Measurements from ENCODE around the gene CBX2. TPM values are rescaled to one million over a fixed set of nuclear protein-coding genes. Genes with fewer than 3 reads are reported as not detected.

Gene CBX2
- total and polyA plus RNA-seq, 2 experiments from 2014 or later: 0.11 to 0.13 TPM

GRCh38 chr17:79776376-79777119, 1.4 kb upstream of the CBX2 start:
- Histone ChIP-seq H3K79me2 (ENCODE audit: insufficient read depth) (no peaks in the 10 kb centered on the region), H3K9me2 (ENCODE audit: insufficient read depth) (no peaks in the 10 kb centered on the region), H3K9ac (no peak overlapping the region), H4K20me1 (ENCODE audit: insufficient read depth) (no peaks in the 10 kb centered on the region), H3K9me3 (ENCODE audit: low read depth) (no peaks in the 10 kb centered on the region), H3K4me3 (no peak overlapping the region), H3K36me3 (ENCODE audit: low read depth) (no peaks in the 10 kb centered on the region), H2AFZ (no peak overlapping the region), H3K27ac (no peak overlapping the region), H3K4me2 (ENCODE audit: unreplicated experiment) (no peak overlapping the region), H3K27me3 (replicated peaks; ENCODE audit: insufficient read depth) (peaks cover 58% of the 10 kb centered on the region), H3F3A (ENCODE audit: insufficient read depth) (peaks cover 4% of the 10 kb centered on the region; the same call in 1 of the 2 replicates), H3K4me1 (ENCODE audit: insufficient read depth) (no peaks in the 10 kb centered on the region)
- DNase-seq: no peak
- in situ Hi-C loops (cut with MboI): no loop called here
- TF ChIP-seq EZH2 (IDR thresholded peaks at IDR 0.05; ENCODE audit: insufficient read depth, poor library complexity, severe bottlenecking): peak; percentile 20
- no peak for TF ChIP-seq EZH2phosphoT487 (IDR thresholded peaks at IDR 0.05; ENCODE audit: insufficient read depth, low read depth)
- 66 to 68% methylated on average over 11 of the region's 11 CpGs for WGBS, 2 experiments (ENCODE audit: low coverage in 1 of 2, low lambda C conversion rate in 2 of 2, missing lambda C conversion rate in 2 of 2)

DNA sequence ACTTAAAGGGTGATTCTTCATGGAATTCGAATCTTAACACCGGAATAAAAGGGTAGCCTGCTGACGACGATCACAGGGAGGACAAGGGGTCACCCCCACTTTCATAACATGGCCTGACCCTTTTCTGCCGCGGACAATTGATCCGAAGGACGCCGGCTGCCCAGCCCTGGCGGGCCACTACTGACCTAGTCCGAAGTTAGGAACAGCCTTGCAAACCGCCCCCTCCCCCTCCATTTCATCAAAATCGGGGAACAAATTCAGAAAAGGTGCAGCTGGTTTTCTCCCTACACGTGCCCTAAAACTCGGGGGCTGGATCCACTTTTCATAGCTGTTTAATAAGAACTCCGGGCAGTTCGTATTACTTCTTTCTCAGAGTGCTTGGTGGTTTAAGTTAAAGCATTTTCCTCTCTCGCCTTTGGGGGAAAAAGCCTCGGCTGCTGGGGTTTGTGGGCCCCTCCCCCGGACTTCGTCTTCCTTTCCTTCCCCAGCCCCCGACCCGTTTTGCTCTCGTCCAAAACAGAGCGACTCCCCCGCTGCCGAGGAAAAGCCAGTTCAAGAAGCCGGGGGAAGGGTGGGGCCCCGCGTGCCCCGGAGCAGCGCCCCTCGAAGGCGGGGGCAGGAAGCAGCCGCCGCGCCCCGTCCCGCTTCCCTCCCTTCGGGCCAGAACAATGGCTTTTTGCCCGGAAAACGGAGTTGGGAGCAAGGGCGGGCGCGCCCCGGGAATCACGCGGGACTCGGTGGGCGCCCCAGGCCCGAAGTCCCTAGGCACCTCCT, 641 bp upstream of the CBX2 start:
- WGBS, 2 experiments (ENCODE audit: low coverage in 1 of 2, low lambda C conversion rate in 2 of 2, missing lambda C conversion rate in 2 of 2): 8 to 10% methylated on average over 30 to 51 of the region's 51 CpGs
- Histone ChIP-seq H3F3A (ENCODE audit: insufficient read depth) (peaks cover 4% of the 10 kb centered on the region; the same call in 1 of the 2 replicates), H3K79me2 (ENCODE audit: insufficient read depth) (no peaks in the 10 kb centered on the region), H4K20me1 (ENCODE audit: insufficient read depth) (no peaks in the 10 kb centered on the region), H3K4me2 (ENCODE audit: unreplicated experiment) (peak overlapping the region; percentile 60), H3K27me3 (replicated peaks; ENCODE audit: insufficient read depth) (peaks cover 52% of the 10 kb centered on the region), H3K4me3 (peak overlapping the region; percentile 58), H3K9ac (no peak overlapping the region), H3K9me3 (ENCODE audit: low read depth) (no peaks in the 10 kb centered on the region), H3K36me3 (ENCODE audit: low read depth) (no peaks in the 10 kb centered on the region), H3K4me1 (ENCODE audit: insufficient read depth) (no peaks in the 10 kb centered on the region), H2AFZ (peak overlapping the region; percentile 79), H3K9me2 (ENCODE audit: insufficient read depth) (no peaks in the 10 kb centered on the region), H3K27ac (no peak overlapping the region)
- peak; percentile 67 for TF ChIP-seq EZH2 (IDR thresholded peaks at IDR 0.05; ENCODE audit: insufficient read depth, poor library complexity, severe bottlenecking)
- 0 out of 2 replicates have a peak, but pooled peaks have one; percentile 53 for TF ChIP-seq EZH2phosphoT487 (IDR thresholded peaks at IDR 0.05; ENCODE audit: insufficient read depth, low read depth)
- DNase-seq: peak; percentile 64
- in situ Hi-C loops (cut with MboI): no loop called here

- no peak overlapping the region for H3K27ac ChIP-seq
- H3F3A ChIP-seq (ENCODE audit: insufficient read depth): peaks cover 4% of the 10 kb centered on the region; the same call in 1 of the 2 replicates
- H3K4me1 ChIP-seq (ENCODE audit: insufficient read depth): no peaks in the 10 kb centered on the region
- H3K36me3 ChIP-seq (ENCODE audit: low read depth): no peaks in the 10 kb centered on the region
- H3K27me3 ChIP-seq (replicated peaks; ENCODE audit: insufficient read depth): peaks cover 43% of the 10 kb centered on the region
- H4K20me1 ChIP-seq (ENCODE audit: insufficient read depth): no peaks in the 10 kb centered on the region
- H3K9ac ChIP-seq: no peak overlapping the region; the same call in 1 of the 2 replicates
- no peaks in the 10 kb centered on the region for H3K9me2 ChIP-seq (ENCODE audit: insufficient read depth)
- H3K4me3 ChIP-seq: peak overlapping the region; percentile 63
- H3K9me3 ChIP-seq (ENCODE audit: low read depth): no peaks in the 10 kb centered on the region
- peak; percentile 65 for TF ChIP-seq EZH2 (IDR thresholded peaks at IDR 0.05; ENCODE audit: insufficient read depth, poor library complexity, severe bottlenecking)
- no peak for TF ChIP-seq EZH2phosphoT487 (IDR thresholded peaks at IDR 0.05; ENCODE audit: insufficient read depth, low read depth)
- no peak for DNase-seq
- 4 to 10% methylated on average over 14 to 33 of the region's 49 CpGs for WGBS, 2 experiments (ENCODE audit: low coverage in 1 of 2, low lambda C conversion rate in 2 of 2, missing lambda C conversion rate in 2 of 2)
- in situ Hi-C loops (cut with MboI): no loop called here
- H3K4me2 ChIP-seq (ENCODE audit: unreplicated experiment): peak overlapping the region; percentile 76
- no peaks in the 10 kb centered on the region for H3K79me2 ChIP-seq (ENCODE audit: insufficient read depth)
- H2AFZ ChIP-seq: peak overlapping the region; percentile 75
Measured at GRCh38 chr17:79778504-79779083, 646 bp downstream of the CBX2 start.

DNA sequence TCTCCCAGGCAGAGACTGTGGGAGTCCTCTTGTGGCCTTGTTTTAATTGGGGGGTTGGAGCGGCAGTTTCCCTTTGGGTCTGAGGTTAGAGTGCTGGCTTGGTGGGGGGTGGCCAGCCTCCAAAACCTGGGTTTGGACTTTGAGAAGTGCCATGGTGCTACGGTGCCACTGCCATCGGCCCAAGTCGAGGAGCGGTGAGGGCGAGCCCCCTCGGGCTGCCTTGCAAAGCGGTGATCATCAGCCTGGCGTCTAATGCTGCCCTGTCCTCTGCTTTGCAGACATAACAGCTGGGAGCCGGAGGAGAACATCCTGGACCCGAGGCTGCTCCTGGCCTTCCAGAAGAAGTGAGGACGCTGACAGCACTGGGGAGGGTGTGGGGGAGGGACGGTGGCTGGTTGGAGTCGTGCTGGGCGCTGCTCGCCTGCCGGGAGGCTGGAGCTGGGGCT, 1.2 kb downstream of the CBX2 start:
- H3K4me3 ChIP-seq: no peak overlapping the region
- TF ChIP-seq EZH2 (IDR thresholded peaks at IDR 0.05; ENCODE audit: insufficient read depth, poor library complexity, severe bottlenecking) (no peak), EZH2phosphoT487 (IDR thresholded peaks at IDR 0.05; ENCODE audit: insufficient read depth, low read depth) (no peak)
- no peak for DNase-seq
- no peaks in the 10 kb centered on the region for H3K9me3 ChIP-seq (ENCODE audit: low read depth)
- H3K79me2 ChIP-seq (ENCODE audit: insufficient read depth): no peaks in the 10 kb centered on the region
- H3K9me2 ChIP-seq (ENCODE audit: insufficient read depth): no peaks in the 10 kb centered on the region
- no peaks in the 10 kb centered on the region for H3K36me3 ChIP-seq (ENCODE audit: low read depth)
- no peak overlapping the region for H3K9ac ChIP-seq
- no peaks in the 10 kb centered on the region for H4K20me1 ChIP-seq (ENCODE audit: insufficient read depth)
- H2AFZ ChIP-seq: no peak overlapping the region
- no peak overlapping the region for H3K27ac ChIP-seq
- 52 to 53% methylated on average over 17 of the region's 17 CpGs for WGBS, 2 experiments (ENCODE audit: low coverage in 1 of 2, low lambda C conversion rate in 2 of 2, missing lambda C conversion rate in 2 of 2)
- H3K27me3 ChIP-seq (replicated peaks; ENCODE audit: insufficient read depth): peaks cover 43% of the 10 kb centered on the region
- in situ Hi-C loops (cut with MboI): no loop called here
- H3K4me1 ChIP-seq (ENCODE audit: insufficient read depth): no peaks in the 10 kb centered on the region
- H3K4me2 ChIP-seq (ENCODE audit: unreplicated experiment): no peak overlapping the region
- peaks cover 4% of the 10 kb centered on the region; the same call in 1 of the 2 replicates for H3F3A ChIP-seq (ENCODE audit: insufficient read depth)

All from GM23248 (cell line).